GM21390 (cell line): ENCODE results near the gene IGFBP2.

Experiments used
- ATAC-seq: cut with Tn5 transposase; IDR thresholded peaks from one replicate; pipeline ENCODE4 v1.9.1; 2021; ENCODE audit not compliant: unreplicated experiment

IGFBP2 gene

GRCh38 chr2:216700088-216700567 lies 66.9 kb downstream of the IGFBP2 start:
- ATAC-seq, result no peak

- no peak for ATAC-seq
These were observed 67.6 kb downstream of the IGFBP2 start for GRCh38 chr2:216700781-216701180.

- no peak for ATAC-seq
These were observed 68.3 kb downstream of the IGFBP2 start for GRCh38 chr2:216701544-216701943.

- no peak for ATAC-seq
These were observed 69.5 kb downstream of the IGFBP2 start for GRCh38 chr2:216702756-216703155.

- no peak for ATAC-seq
These were observed 77.5 kb downstream of the IGFBP2 start for GRCh38 chr2:216710551-216711301.

- no peak for ATAC-seq
These were observed 78.1 kb downstream of the IGFBP2 start for GRCh38 chr2:216711348-216711747.

GRCh38 chr2:216713691-216714336 lies 80.6 kb downstream of the IGFBP2 start:
- ATAC-seq, result no peak
